ENCODE data around the gene CRYBB1. TPM values are rescaled to one million over a fixed set of nuclear protein-coding genes. Genes with fewer than 3 reads are reported as not detected.

CRYBB1 gene
- total RNA-seq, 1 experiment from 2014 or later: not detected

DNA sequence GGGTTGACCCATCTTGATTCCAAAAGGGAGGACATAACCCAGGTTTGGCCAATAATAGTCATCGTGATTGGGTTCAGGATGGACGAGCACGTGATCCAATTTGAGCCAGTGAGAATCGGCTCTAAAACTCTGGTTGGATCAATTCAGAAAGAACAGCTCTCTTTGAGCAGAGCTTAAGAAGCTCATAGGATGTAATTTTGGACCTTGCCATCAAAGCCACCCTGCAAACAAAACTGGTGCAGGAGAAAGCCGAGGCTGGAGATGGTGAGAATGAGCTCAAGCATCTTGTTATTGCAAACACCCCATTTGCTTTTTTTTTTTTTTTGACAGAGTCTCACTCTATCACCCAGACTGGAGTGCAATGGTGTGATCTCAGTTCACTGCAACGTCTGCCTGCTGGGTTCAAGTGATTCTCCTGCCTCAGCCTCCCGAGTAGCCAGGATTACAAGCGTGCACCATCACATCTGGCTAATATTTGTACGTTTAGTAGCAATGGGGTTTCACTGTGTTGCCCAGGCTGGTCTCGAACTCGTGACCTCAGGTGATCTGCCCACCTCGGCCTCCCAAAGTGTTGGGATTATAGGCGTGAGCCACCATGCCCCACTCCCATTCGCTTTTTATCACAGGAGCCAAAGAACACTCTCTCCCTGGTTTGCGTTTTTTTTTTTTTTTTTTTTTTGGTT is 25.7 kb upstream of the CRYBB1 start:
- in situ Hi-C loops (cut with HindIII; ENCODE audit: low pct_unique_long_range_greater_than_20kb, low sequenced_read_pairs): no loop called here
- no peak for DNase-seq (ENCODE audit: low read depth)

DNA sequence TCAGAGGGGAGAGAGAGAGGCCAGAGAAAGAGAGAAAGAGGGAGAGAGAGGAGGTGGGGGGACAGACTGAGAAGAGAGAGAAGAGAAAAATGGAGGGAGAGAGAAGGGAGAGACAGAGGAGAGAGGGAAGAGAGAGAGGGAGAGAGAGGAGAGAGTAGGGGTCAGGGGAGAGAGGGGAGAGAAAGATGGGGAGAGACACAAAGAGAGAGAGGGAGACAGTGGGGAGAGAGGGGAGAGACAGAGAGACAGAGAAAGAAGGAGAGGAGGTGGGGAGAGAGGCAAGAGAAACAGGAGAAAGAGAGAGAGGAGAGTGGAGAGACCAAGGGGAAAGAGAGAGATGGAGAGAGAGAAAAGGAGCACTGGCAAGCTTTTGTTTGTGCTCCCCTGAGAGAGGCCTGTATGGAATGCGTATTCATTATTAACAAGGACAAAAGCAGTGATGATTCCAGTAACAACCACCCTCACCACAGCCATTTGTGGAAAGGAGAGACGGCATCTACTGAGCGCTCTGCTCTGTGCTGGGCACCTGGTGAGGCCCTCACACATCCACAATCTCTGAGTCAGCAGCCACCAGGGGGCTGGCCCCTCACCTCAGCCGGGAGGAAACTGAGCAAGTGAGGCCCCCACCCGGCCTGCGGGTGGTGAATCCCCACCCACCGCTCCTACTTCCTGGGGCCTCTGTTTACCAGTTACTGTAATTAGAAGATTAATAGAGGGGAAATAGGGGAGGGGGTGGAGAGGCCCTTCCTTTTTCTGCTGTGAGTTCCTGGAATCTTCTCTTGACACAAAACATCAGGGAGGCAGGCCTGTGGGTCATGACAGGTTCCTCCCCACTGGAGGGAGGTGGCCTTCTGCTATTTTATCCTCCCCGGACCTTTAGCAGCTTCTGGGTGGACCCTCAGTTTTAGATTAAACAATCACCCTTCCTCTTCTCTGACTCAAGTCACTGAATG is 24.9 kb upstream of the CRYBB1 start:
- in situ Hi-C loops (cut with HindIII; ENCODE audit: low pct_unique_long_range_greater_than_20kb, low sequenced_read_pairs): no loop called here
- DNase-seq (ENCODE audit: low read depth): no peak

DNA sequence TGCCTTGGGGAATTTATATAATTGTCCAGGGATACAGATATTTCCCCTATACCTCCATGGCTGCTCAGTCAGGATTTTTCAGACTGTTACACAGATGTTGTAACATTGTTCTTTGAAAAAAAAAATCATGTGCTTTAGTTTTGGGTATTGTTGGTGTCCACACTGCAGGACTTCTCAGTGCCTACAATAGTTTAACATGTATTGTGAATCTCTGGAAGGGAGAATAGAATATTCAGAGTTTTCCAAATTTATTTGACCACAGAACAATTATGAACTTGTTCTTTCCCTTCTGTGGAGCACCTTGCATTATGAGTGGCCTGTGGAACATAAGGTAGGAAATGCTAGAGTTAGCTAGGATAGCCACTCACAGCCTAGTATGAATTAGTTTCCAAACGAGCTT is 18.5 kb upstream of the CRYBB1 start:
- no peak for DNase-seq (ENCODE audit: low read depth)
- in situ Hi-C loops (cut with HindIII; ENCODE audit: low pct_unique_long_range_greater_than_20kb, low sequenced_read_pairs): no loop called here

DNA sequence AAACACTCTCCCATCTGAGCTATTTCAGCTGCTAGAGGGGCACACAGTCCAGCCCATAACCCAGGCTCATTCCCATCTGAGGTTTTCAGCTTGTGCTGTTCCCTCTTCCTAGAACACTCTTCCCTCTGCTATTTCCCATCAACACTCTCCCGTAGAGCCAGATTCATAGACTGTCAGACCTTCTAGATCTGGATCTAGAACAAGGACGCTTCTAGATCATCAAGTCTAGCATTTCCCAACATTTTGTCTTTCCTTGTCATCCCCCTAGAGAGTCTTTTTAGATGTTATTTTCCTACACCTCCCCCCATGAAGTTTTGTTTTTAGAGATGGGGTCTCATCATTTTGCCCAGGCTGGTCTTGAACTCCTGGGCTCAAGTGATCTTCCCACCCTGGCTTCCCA is 17.3 kb upstream of the CRYBB1 start:
- no peak for DNase-seq (ENCODE audit: low read depth)
- in situ Hi-C loops (cut with HindIII; ENCODE audit: low pct_unique_long_range_greater_than_20kb, low sequenced_read_pairs): no loop called here

DNA sequence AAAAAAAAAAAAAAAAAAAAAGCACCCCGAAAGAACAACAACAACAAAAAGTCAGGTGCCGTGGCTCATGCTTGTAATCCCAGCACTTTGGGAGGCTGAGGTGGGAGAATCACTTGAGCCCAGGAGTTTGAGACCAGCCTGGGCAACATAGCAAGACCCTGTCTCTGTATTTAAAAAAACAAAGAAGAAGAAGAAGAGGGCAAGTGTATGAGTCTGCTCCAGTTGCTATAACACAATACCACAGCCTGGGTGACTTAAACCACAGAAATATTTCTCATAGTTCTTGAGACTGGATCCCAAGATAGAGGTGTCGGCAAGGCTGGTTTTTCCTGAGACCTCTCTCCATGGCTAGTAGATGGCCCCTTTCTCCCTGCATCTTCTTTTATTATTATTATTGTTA is 16.4 kb upstream of the CRYBB1 start:
- in situ Hi-C loops (cut with HindIII; ENCODE audit: low pct_unique_long_range_greater_than_20kb, low sequenced_read_pairs): no loop called here
- DNase-seq (ENCODE audit: low read depth): no peak

DNA sequence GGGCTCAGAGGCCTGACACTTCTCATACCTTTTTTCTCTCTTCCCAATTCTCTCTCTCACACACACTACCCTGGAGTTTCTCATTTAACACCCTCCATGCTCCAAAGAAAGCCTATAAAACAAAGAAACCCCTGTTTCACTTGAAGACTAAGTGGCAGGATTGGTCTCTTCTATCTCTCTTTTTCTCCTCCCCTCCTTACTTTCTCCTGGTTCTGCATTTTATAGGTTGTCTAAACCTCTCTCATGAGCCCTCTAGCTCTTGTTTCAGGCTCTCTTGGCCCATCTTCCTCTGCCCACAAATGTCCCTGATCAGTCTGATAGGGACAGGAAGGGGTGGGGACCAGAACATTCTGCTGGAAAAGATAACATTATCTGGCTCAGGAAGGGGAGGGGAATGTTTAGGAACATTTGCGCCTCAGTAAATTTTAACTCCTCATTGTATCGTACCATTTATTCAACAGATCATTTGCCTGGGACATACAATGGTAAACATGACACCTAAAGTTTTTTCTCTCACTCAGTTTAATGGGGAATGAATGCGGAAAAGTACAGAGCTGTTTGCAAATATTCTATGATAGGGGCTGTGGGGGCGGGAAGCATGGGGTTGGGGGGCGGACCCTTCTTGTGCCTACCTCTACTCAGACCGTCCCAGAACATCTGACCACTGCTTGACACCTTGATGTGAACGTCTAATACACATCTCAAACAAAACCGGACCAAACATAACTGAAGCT is 14.8 kb upstream of the CRYBB1 start:
- in situ Hi-C loops (cut with HindIII; ENCODE audit: low pct_unique_long_range_greater_than_20kb, low sequenced_read_pairs): no loop called here
- DNase-seq (ENCODE audit: low read depth): no peak

DNA sequence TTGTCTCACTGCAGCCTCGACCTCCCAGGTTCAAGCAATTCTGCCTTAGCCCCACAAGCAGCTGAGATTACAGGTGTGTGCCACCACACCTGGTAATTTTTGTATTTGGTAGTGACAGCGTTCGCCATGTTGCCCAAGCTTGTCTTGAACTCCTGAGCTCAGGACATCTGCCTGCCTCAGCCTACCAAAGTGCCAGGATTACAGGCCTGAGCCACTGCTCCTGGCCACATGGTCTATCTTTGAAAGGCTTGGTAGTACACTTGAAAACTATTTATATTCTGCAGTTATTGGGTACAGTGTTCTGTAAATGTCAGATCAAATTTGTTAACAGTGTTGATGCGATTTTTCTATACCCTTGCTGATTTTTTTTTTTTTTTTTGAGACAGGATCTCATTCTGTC is 13.5 kb upstream of the CRYBB1 start:
- in situ Hi-C loops (cut with HindIII; ENCODE audit: low pct_unique_long_range_greater_than_20kb, low sequenced_read_pairs): no loop called here
- DNase-seq (ENCODE audit: low read depth): no peak

DNA sequence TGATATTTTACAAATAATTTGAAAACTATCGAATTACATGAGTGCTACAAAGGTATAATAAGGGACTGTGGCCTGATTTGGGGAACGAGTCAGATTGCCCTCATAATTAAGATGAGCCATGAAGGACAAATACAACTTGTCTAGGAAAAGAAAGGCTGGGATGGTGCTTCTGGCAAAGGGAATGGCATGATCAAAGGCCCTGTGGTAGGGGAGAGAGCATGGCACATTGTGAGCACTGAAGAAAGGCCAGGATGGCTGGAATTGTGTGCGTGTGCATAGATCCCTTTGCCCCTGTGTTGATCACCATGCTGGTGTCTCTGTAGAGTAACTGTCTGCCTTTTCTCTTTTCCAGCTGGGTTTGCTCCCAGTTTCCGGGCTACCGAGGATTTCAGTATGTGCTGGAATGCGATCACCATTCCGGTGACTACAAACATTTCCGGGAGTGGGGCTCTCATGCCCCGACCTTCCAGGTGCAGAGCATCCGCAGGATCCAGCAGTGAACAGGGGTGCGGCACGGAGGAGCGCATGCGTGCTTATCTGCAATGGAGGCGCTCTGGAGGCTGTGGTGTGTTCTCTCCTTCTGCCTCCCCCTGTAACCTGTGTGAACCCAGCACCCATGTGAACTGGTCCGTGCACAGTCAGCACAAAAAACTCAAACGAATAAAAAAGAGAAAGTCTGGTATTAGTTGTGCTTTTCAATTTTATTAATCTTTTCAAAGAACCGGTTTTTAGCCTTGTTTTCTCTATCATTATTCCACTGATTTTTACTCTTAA is 12.3 kb upstream of the CRYBB1 start:
- in situ Hi-C loops (cut with HindIII; ENCODE audit: low pct_unique_long_range_greater_than_20kb, low sequenced_read_pairs): no loop called here
- no peak for DNase-seq (ENCODE audit: low read depth)

DNA sequence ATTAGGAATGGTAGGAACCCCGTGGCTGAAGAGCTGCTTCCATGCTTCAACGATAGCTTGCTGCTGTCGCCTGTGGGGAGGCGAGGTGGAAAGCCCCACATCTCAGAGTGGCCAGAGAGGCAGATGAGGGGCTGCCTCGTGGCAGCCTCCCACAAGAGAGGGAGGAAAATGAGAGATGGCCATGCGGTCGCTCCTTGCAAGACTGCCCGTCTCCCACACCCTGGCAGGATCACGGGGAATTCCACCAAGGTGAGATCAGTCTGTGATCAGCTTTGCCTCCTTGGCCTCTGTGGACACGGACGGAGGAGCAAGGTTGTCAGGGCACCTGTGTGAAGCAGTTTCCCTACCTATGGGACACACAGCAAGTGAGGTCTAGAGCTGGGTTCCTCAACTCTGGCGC is 7.0 kb upstream of the CRYBB1 start:
- in situ Hi-C loops (cut with HindIII; ENCODE audit: low pct_unique_long_range_greater_than_20kb, low sequenced_read_pairs): no loop called here
- DNase-seq (ENCODE audit: low read depth): no peak

DNA sequence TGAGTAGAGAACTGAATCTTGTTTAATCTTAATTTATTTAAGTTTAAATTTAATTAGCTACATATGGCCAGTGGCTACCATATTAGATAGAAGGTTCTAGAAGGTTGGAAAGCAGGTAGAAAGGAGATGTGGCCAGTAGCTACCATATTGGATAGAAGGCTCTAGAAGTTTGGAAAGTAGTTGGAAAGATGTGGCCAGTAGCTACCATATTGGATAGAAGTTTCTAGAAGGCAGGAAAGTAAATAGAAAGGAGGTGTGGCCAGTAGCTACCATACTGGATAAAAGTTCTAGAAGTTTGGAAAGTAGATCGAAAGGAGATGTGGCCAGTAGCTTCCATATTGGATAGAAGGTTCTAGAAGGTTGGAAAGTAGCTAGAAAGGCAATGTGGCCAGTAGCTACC is 6.2 kb upstream of the CRYBB1 start:
- in situ Hi-C loops (cut with HindIII; ENCODE audit: low pct_unique_long_range_greater_than_20kb, low sequenced_read_pairs): no loop called here
- DNase-seq (ENCODE audit: low read depth): no peak

DNA sequence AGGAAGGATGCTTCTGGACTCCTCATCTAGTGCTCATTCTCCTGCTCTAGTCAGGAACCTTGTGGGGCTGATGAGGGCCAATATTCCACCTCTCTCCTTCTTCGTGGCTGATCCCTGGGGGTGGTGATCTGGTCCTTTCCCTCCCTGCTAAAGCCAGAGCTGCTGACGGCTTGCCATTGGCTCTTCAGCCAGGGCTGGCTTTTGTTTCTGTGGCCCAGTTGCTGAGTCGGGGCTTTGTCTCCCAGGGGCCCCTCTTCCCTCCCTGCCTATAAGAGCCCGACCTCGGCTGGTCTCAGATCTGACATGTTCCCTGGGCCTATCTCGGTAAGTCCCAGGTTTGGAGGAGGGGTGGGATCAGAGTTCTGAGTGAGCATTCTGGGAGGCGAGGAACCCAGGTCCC is 3.8 kb upstream of the CRYBB1 start, which contains the start of gene CRYBA4:
CRYBA4 (plus strand) TSS at position 301 of the 400 bp plus-strand sequence. CDS start 634 bp downstream, outside the sequence.
- DNase-seq (ENCODE audit: low read depth): no peak

DNA sequence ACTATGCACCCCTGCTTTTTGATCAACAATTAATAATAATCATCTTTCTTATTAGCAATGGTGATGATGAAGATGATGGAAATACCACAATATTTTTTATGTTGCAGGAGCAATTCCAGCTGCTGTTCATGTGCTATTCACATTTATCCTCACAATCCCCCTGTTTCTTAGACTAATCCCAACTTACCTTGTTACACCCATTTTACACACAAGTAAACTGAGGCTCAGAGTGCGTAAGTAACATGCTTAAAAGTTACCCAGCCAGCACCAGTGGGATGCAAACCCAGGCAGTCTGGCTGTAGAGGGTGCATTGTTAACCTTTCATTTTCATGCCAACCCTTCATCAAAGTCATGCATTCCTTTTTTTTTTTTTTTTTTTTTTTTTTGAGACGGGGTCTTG is 2.4 kb upstream of the CRYBB1 start:
- in situ Hi-C loops (cut with HindIII; ENCODE audit: low pct_unique_long_range_greater_than_20kb, low sequenced_read_pairs): no loop called here
- no peak for DNase-seq (ENCODE audit: low read depth)

More for the DNA sequence above, 3.8 kb upstream of the CRYBB1 start, which contains the start of gene CRYBA4:
- in situ Hi-C loops (cut with HindIII; ENCODE audit: low pct_unique_long_range_greater_than_20kb, low sequenced_read_pairs): no loop called here

DNA sequence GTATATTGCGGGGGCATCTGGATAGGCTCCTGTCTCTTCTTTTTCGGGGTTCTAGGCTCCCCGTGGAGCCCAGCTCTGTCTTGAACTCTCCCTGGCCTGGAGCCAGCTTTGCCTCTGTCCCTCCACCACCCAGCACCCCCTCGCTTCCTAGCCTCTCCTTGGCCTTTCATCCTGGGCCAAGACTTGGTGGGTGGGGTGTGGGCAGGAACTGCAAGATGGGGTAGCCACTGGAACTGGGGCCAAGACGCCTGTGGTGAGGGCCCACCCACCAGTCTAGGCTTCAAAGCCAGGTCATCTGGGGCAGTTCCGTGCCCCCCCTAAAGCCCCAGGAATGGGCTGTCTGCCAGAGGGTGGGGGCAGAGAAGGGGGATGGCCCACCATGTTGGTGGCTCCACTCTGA is 1.7 kb upstream of the CRYBB1 start:
- in situ Hi-C loops (cut with HindIII; ENCODE audit: low pct_unique_long_range_greater_than_20kb, low sequenced_read_pairs): no loop called here
- no peak for DNase-seq (ENCODE audit: low read depth)

DNA sequence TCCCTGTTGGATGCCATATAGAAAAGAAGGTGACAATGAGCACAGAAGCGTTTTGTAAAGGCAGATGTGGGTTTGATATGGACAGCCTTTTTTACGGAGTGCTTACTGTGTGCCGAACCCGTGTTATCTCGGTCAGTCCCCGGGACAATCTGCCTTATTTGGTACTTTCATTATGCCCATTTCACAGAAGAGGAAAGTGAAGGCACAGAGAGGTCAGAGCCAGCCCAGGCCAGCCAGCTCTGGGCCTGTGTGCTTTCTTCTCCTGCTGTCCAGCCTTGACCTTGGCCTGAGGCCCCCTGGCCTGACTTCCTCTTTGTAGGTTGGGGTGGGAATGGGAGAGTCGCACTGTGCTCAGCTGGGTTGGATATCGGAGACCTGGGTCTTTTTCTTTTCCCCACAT is 628 bp upstream of the CRYBB1 start:
- in situ Hi-C loops (cut with HindIII; ENCODE audit: low pct_unique_long_range_greater_than_20kb, low sequenced_read_pairs): no loop called here
- no peak for DNase-seq (ENCODE audit: low read depth)

DNA sequence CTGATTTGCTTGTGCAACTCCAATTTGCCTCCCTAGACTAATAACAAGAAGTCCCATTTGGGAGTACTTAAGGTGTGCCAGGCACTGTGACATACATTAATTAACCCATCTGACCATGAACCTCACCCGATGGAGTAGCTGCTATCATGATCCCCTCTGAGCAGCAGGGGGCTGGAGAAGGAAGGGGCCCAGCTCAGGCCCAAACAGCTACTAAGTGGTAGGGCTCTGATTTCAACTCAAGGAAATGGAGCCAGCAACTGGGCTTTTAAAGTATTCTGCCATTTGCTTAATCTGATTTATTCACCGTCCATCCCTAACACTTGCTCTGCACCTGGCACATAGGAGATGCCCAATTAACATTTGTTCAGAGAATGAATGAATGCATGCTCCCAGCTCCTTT is 1.2 kb downstream of the CRYBB1 start:
- no peak for DNase-seq (ENCODE audit: low read depth)
- in situ Hi-C loops (cut with HindIII; ENCODE audit: low pct_unique_long_range_greater_than_20kb, low sequenced_read_pairs): no loop called here

DNA sequence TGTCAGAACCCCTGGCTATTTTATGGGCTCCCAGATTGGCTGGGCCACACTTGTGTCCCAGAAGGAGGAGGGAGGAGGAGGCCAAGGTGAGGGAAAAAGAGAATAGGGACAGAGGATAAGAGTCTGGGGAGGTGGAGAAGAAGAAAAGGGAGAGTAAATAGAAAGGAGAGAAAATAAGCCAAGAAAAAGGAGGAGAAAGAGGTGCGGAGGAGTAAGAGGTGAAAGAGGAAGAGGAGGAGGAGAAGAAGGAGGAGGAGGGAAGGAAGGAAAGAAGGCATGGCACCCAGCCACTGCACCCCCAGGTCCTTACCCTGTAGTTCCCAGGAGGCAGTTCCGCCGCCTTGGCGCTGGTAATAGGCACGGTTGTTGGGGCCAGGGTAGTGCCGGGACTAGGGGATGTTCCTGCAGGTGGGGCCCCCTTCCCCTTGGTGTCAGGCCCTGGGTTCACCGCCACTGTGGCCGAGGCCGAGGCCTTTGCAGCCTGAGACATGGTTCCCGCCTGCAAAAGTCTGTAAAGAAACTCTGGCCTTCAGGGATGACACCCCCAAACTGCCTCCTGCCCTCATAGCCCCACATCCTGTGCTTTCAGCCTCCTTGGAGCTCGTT is 1.9 kb downstream of the CRYBB1 start:
- DNase-seq (ENCODE audit: low read depth): no peak

DNA sequence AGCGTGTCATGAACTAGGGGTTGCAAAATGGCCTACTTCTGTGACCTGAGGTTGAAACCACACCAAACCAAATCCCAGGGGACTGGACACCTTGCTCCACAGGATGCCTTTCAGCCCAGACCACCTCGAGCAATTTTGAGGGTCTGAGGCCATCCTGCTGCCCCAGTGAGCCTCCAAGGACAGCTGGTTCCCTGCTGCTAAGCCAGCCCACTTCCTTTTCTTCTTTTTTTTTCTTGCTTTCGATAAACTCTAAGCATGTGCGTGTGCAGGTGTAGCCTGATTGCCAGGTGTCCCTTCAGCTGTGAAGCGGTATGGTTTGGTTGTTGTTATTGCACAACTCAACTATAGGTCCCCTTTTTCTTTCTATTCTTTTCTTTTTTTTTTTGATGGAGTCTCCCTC is 2.7 kb downstream of the CRYBB1 start:
- in situ Hi-C loops (cut with HindIII; ENCODE audit: low pct_unique_long_range_greater_than_20kb, low sequenced_read_pairs): no loop called here
- DNase-seq (ENCODE audit: low read depth): no peak

More for the DNA sequence above, 1.9 kb downstream of the CRYBB1 start:
- in situ Hi-C loops (cut with HindIII; ENCODE audit: low pct_unique_long_range_greater_than_20kb, low sequenced_read_pairs): no loop called here

DNA sequence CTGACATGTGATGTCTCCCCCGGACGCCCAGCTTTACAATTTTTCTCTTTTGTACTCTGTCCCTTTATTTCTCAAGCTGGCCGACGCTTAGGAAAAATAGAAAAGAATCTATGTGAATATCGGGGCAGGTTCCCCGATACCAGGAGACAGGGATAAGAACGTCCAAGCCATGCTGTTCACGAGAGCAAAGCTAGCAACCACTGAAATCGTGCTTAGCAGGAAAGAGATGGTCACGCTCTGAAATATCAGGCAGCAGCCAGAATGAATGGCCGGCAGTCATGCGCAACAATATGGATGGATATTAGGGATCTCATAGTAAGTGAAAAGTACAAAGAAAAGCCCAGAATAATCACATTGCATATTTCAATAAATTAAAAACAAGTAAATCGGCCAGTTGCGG is 3.5 kb downstream of the CRYBB1 start:
- in situ Hi-C loops (cut with HindIII; ENCODE audit: low pct_unique_long_range_greater_than_20kb, low sequenced_read_pairs): no loop called here
- no peak for DNase-seq (ENCODE audit: low read depth)

All from Caki2 (cell line).